A673 (cell line): ENCODE results near the gene NFIB.

Experiments used
- CTCF ChIP-seq: fragments of 300-800, 200-600 bp; sonication (generic); conservative IDR thresholded peaks from 2 replicates; pipeline ENCODE4 v1.5.1; 2017; ENCODE audit warnings: low read depth, mild to moderate bottlenecking, antibody characterized with exemption, low read length, moderate library complexity, mixed read lengths
- EZH2 ChIP-seq: fragments of 200-600 bp; sonication (generic); IDR thresholded peaks from 2 replicates; pipeline ENCODE4 v1.6.1; 2017; ENCODE audit warnings: borderline replicate concordance, low read depth, mild to moderate bottlenecking, mixed read lengths, antibody characterized with exemption, low read length; ENCODE audit not compliant: poor library complexity, severe bottlenecking

- TF ChIP-seq EZH2 (no peak), CTCF (no peak)
These were observed 33.0 kb upstream of the NFIB start for GRCh38 chr9:14346811-14347405.
